Panc1 (cell line): ENCODE measurements around the gene ALDH1L2. TPM values are rescaled to one million over a fixed set of nuclear protein-coding genes. Genes with fewer than 3 reads are reported as not detected.

Source experiments
- ATAC-seq: fragments of 200-7000 bp; cut with Tn5 transposase; 2 replicates; pipeline ENCODE4 v1.9.1; 2020; ENCODE audit warnings: mild to moderate bottlenecking, moderate library complexity
- BruUV-seq: library from RNA; stranded (reverse); fragments of 400-500 nt; replicated peaks from 2 replicates; lab custom pipeline; 2021; lab: Mats Ljungman, UMichigan
- CTCF ChIA-PET: fragments of 300-600 bp; sonication (Branson Sonifier 250); formaldehyde crosslinking; loops from one replicate; lab custom pipeline; 2022; ENCODE audit warnings: antibody characterized with exemption; lab: Charles Lee
- POLR2A ChIA-PET: fragments of 300-600 bp; sonication (Branson Sonifier 250); formaldehyde crosslinking; loops from one replicate; lab custom pipeline; 2022; ENCODE audit warnings: antibody characterized with exemption; lab: Charles Lee
- DNase-seq: peaks from one replicate; pipeline ENCODE4 v3.0.0-alpha.2; 2010; ENCODE audit warnings: low read depth, low spot score
- H3K27ac ChIP-seq: 2 replicates; pipeline ENCODE4 v1.5.1; 2011; ENCODE audit warnings: mild to moderate bottlenecking, low read length, inconsistent platforms
- H3K27me3 ChIP-seq: fragments of 200-500 bp; sonication (Bioruptor generic); 2 replicates; pipeline ENCODE4 v1.6.0; 2014; ENCODE audit warnings: low read length, inconsistent platforms; ENCODE audit not compliant: control insufficient read depth, insufficient read depth
- H3K36me3 ChIP-seq: fragments of 200-500 bp; sonication (Bioruptor generic); 2 replicates; pipeline ENCODE4 v1.5.1; 2014; ENCODE audit warnings: inconsistent platforms, mild to moderate bottlenecking, low read length, moderate library complexity; ENCODE audit not compliant: control insufficient read depth, insufficient read depth
- H3K4me1 ChIP-seq: 2 replicates; pipeline ENCODE4 v1.5.1; 2011; ENCODE audit warnings: inconsistent platforms, mild to moderate bottlenecking, low read length, moderate library complexity; ENCODE audit not compliant: control insufficient read depth, insufficient read depth
- H3K4me3 ChIP-seq, 2 experiments: 2 replicates each; pipeline ENCODE4 v1.5.1; 2011 to 2012; ENCODE audit warnings: low read depth in 2 of 2, low read length in 2 of 2, mild to moderate bottlenecking in 2 of 2, inconsistent platforms in 1 of 2, moderate library complexity in 1 of 2
- H3K9me3 ChIP-seq: fragments of 200-500 bp; sonication (Bioruptor generic); 2 replicates; pipeline ENCODE4 v1.5.1; 2014; ENCODE audit warnings: low read depth, mild to moderate bottlenecking, inconsistent platforms, low read length, moderate library complexity; ENCODE audit not compliant: control insufficient read depth, insufficient read depth
- CTCF ChIP-seq: fragments of 450-650 bp; IDR thresholded peaks from 2 replicates; pipeline ENCODE4 v1.5.1; 2017; ENCODE audit warnings: mild to moderate bottlenecking
- POLR2AphosphoS5 ChIP-seq: IDR thresholded peaks from 2 replicates; pipeline ENCODE4 v1.6.1; 2012; ENCODE audit warnings: mild to moderate bottlenecking, low read depth, low read length, moderate library complexity
- REST ChIP-seq, 2 experiments: IDR thresholded peaks; 2 replicates each; pipeline ENCODE4 v1.6.1; 2011 to 2012; ENCODE audit warnings: low read depth in 2 of 2, control low read depth in 1 of 2, low read length in 1 of 2, mild to moderate bottlenecking in 1 of 2, moderate library complexity in 1 of 2; ENCODE audit not compliant: insufficient read depth in 1 of 2
- SIN3A ChIP-seq: IDR thresholded peaks from 2 replicates; pipeline ENCODE4 v1.6.1; 2012; ENCODE audit warnings: low read depth, mild to moderate bottlenecking, low read length, moderate library complexity, borderline replicate concordance; ENCODE audit not compliant: insufficient read depth
- TCF7L2 ChIP-seq: IDR thresholded peaks from 2 replicates; pipeline ENCODE4 v1.6.1; 2011; ENCODE audit warnings: mild to moderate bottlenecking, low read depth, low read length, inconsistent platforms
- in situ Hi-C: cut with HindIII; loops from 2 replicates; pipeline ENCODE4 v1.10.0; 2016; ENCODE audit warnings: low sequenced_read_pairs, low pct_unique_long_range_greater_than_20kb
- intact Hi-C: fragments of 100-400 bp; cut with micrococcal nuclease; formaldehyde crosslinking; loops from one replicate; pipeline ENCODE4 v1.10.0; 2022; ENCODE audit not compliant: unreplicated experiment
- total RNA-seq: library from RNA; stranded (reverse); gene quantifications from one replicate; pipeline ENCODE4 v1.2.1, GENCODE V29; 2021; ENCODE audit not compliant: unreplicated experiment

Gene ALDH1L2
- total RNA-seq, 1 experiment from 2014 or later = 2.2 TPM

GRCh38 chr12:105085501-105085900, 1.2 kb upstream of the ALDH1L2 start:
- peaks cover 2% of the 10 kb centered on the region; the same call in 1 of the 2 replicates for H3K4me1 ChIP-seq
- in situ Hi-C loops = no loop called here
- ChIA-PET CTCF (interaction anchor here (0.7 kb wide), 1 partner anchor 298 kb away, joined by 9 read pairs; no protein-coding TSS in a partner anchor), POLR2A (interaction anchor here (0.6 kb wide), 1 partner anchor 379 kb away, joined by 4 read pairs; no protein-coding TSS in a partner anchor)
- H3K4me3 ChIP-seq = no peak overlapping the region
- no peak for ATAC-seq
- TF ChIP-seq CTCF = no peak; the same call in 1 of the 2 replicates
- peaks cover 3% of the 10 kb centered on the region; the same call in 1 of the 2 replicates for H3K9me3 ChIP-seq
- H3K27me3 ChIP-seq = no peaks in the 10 kb centered on the region
- intact Hi-C loops = no loop called here
- DNase-seq = no peak
- no peak overlapping the region for H3K27ac ChIP-seq
- no TSS peak for BruUV-seq
- no peaks in the 10 kb centered on the region for H3K36me3 ChIP-seq

- intact Hi-C loops (no loop called here), in situ Hi-C loops (no loop called here)
- TF ChIP-seq CTCF (no peak), POLR2AphosphoS5 (no peak), REST (IDR thresholded peaks at IDR 0.05; ENCODE audit: insufficient read depth in 1 of 2, low read depth in 2 of 2, low read length in 1 of 2) (no peak), SIN3A (no peak), TCF7L2 (no peak)
- H3K27ac ChIP-seq = peak overlapping the region; percentile 35; the same call in 1 of the 2 replicates
- ChIA-PET POLR2A (interaction anchor here (0.6 kb wide), 1 partner anchor 23 kb away, joined by 7 read pairs; no protein-coding TSS in a partner anchor), CTCF (interaction anchor here (0.5 to 0.7 kb wide), 3 partner anchors 396 to 724 kb away, joined by 3 to 5 read pairs (median 4); no protein-coding TSS in a partner anchor)
- H3K4me3 ChIP-seq = peak overlapping the region; percentile 55 to 76
- no peaks in the 10 kb centered on the region for H3K36me3 ChIP-seq
- H3K4me1 ChIP-seq = peaks cover 2% of the 10 kb centered on the region; the same call in 1 of the 2 replicates
- DNase-seq = no peak
- no TSS peak for BruUV-seq
- H3K27me3 ChIP-seq = no peaks in the 10 kb centered on the region
- ATAC-seq = peak; percentile 60
- peaks cover 3% of the 10 kb centered on the region; the same call in 1 of the 2 replicates for H3K9me3 ChIP-seq
Measured at GRCh38 chr12:105083551-105084105, 630 bp downstream of the ALDH1L2 start.
